ENCODE results near the gene TMEFF1.
"Not testable (repeated sequence)": the region's sequence is repeated elsewhere in the genome, so short reads cannot be mapped to it uniquely, and the experiment has no call there.

Gene TMEFF1

GRCh38 chr9:100525563-100525962, 52.6 kb downstream of the TMEFF1 start:
- Histone ChIP-seq H3K4me3 (ENCODE audit: low read depth, low read length) (no peak overlapping the region), H3K27me3 (replicated peaks) (no peaks in the 10 kb centered on the region), H3K27ac (no peak overlapping the region), H3K36me3 (replicated peaks) (no peaks in the 10 kb centered on the region)
- in situ Hi-C loops (cut with HindIII; ENCODE audit: low pct_ligation_motif_present, low sequenced_read_pairs): no loop called here
- TF ChIP-seq CTCF (IDR thresholded peaks at IDR 0.05; ENCODE audit: low read depth, low read length, missing control alignments): no peak
- peak; percentile 7 for DNase-seq

GRCh38 chr9:100527180-100527794, 54.3 kb downstream of the TMEFF1 start:
- H3K27me3 ChIP-seq (replicated peaks); H3K4me3 ChIP-seq (ENCODE audit: low read depth, low read length); H3K36me3 ChIP-seq (replicated peaks); in situ Hi-C loops (cut with HindIII; ENCODE audit: low pct_ligation_motif_present, low sequenced_read_pairs); DNase-seq; H3K27ac ChIP-seq: not testable (repeated sequence)

GRCh38 chr9:100534401-100534800, 61.5 kb downstream of the TMEFF1 start:
- no peak overlapping the region for H3K4me3 ChIP-seq (ENCODE audit: low read depth, low read length)
- no peaks in the 10 kb centered on the region for H3K36me3 ChIP-seq (replicated peaks)
- H3K27ac ChIP-seq: no peak overlapping the region
- no peak for TF ChIP-seq CTCF (IDR thresholded peaks at IDR 0.05; ENCODE audit: low read depth, low read length, missing control alignments)
- DNase-seq: no peak
- H3K27me3 ChIP-seq (replicated peaks): no peaks in the 10 kb centered on the region
- in situ Hi-C loops (cut with HindIII; ENCODE audit: low pct_ligation_motif_present, low sequenced_read_pairs): no loop called here

GRCh38 chr9:100540327-100540726, 67.4 kb downstream of the TMEFF1 start:
- H3K27ac ChIP-seq: no peak overlapping the region
- DNase-seq: no peak
- in situ Hi-C loops (cut with HindIII; ENCODE audit: low pct_ligation_motif_present, low sequenced_read_pairs): no loop called here

GRCh38 chr9:100549048-100549447, 76.1 kb downstream of the TMEFF1 start:
- no peak for DNase-seq
- no peak overlapping the region for H3K4me3 ChIP-seq (ENCODE audit: low read depth, low read length)
- TF ChIP-seq CTCF (IDR thresholded peaks at IDR 0.05; ENCODE audit: low read depth, low read length, missing control alignments): no peak
- H3K36me3 ChIP-seq (replicated peaks): no peaks in the 10 kb centered on the region
- H3K27me3 ChIP-seq (replicated peaks): no peaks in the 10 kb centered on the region
- H3K27ac ChIP-seq: no peak overlapping the region
- in situ Hi-C loops (cut with HindIII; ENCODE audit: low pct_ligation_motif_present, low sequenced_read_pairs): no loop called here

More at GRCh38 chr9:100540327-100540726, 67.4 kb downstream of the TMEFF1 start:
- no peak overlapping the region for H3K4me3 ChIP-seq (ENCODE audit: low read depth, low read length)
- H3K27me3 ChIP-seq (replicated peaks): no peaks in the 10 kb centered on the region
- TF ChIP-seq CTCF (IDR thresholded peaks at IDR 0.05; ENCODE audit: low read depth, low read length, missing control alignments): no peak
- no peaks in the 10 kb centered on the region for H3K36me3 ChIP-seq (replicated peaks)

- no peak overlapping the region for H3K27ac ChIP-seq
- H3K4me3 ChIP-seq (ENCODE audit: low read depth, low read length): no peak overlapping the region
- no peak for TF ChIP-seq CTCF (IDR thresholded peaks at IDR 0.05; ENCODE audit: low read depth, low read length, missing control alignments)
- no peaks in the 10 kb centered on the region for H3K36me3 ChIP-seq (replicated peaks)
- in situ Hi-C loops (cut with HindIII; ENCODE audit: low pct_ligation_motif_present, low sequenced_read_pairs): no loop called here
- H3K27me3 ChIP-seq (replicated peaks): no peaks in the 10 kb centered on the region
- DNase-seq: peak; percentile 31
These were observed 82.0 kb downstream of the TMEFF1 start for GRCh38 chr9:100554935-100555401.

All from brain microvascular endothelial cell (primary cell).